Fibroblast of the conjunctiva (primary cell): ENCODE results near the gene TBC1D10B.

Experiments used
- DNase-seq: peaks from one replicate; pipeline ENCODE4 v3.0.0-alpha.2; 2010; ENCODE audit warnings: low read depth

Gene TBC1D10B

DNA sequence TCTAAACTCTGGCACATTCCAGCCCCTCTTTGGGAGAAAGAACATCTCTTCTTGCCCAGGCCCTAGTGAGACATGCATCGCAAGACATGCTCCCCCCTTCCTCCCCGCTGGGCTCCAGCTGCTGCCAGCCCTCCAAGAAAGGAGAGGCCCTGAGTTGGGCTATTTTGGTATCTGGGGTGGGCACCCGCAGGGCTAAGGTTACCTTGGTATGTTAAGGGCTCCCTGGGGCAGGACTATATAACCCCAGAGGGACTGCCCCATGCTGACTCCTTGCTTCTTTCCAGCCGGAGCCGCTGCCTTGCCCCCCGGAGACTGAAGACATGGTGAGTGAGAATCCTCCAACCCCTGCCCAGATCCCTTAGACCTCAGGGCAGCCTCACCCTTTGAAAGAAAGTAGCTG, 4.2 kb upstream of the TBC1D10B start, which contains the start of gene MYL11:
TSS of gene MYL11 (plus strand) at position 265 of the 400 bp plus-strand sequence. CDS start at position 321, 56 bp downstream.
- no peak for DNase-seq

DNA sequence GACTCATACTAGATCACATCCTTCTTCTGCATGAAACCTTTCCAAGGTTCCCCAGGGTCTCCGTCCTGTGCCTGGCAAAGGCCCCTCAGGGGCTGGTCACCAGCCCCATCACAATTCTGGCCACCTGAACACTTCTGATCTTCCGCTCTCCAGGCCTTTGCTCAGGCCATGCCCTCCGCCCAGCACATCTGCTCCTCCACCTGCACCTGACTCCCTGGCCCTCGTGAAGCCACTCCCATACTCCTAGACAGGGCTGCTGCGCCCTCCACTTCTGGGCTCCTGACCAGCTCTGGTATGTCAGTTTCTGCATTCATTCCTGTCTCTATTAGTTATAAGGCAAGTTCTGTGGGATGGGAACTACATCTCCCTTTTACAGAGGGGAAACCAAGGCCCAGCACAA, 2.4 kb upstream of the TBC1D10B start:
- no peak for DNase-seq

DNA sequence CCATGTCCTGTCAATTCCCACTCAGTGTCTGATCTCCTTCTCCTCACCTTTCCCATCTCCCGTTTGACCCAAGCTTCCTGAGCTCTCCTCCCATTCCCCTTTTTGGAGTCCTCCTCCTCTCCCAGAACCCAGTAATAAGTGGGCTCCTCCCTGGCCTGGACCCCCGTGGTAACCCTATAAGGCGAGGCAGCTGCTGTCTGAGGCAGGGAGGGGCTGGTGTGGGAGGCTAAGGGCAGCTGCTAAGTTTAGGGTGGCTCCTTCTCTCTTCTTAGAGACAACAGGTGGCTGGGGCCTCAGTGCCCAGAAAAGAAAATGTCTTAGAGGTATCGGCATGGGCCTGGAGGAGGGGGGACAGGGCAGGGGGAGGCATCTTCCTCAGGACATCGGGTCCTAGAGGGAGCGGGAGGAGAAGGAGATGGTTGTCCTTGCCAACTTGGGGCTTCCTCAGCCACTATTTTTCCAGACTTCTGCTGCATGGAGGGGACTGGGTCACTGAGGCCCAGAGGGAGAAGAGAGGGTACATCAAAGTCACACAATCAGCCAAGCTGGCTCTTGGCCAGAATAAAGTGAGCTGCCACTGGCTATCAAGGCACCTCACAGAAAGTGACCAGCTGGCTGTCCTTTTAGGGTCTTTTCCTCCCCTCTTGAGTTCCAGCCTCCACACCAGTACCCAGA, 1.9 kb upstream of the TBC1D10B start:
- DNase-seq, result no peak

DNA sequence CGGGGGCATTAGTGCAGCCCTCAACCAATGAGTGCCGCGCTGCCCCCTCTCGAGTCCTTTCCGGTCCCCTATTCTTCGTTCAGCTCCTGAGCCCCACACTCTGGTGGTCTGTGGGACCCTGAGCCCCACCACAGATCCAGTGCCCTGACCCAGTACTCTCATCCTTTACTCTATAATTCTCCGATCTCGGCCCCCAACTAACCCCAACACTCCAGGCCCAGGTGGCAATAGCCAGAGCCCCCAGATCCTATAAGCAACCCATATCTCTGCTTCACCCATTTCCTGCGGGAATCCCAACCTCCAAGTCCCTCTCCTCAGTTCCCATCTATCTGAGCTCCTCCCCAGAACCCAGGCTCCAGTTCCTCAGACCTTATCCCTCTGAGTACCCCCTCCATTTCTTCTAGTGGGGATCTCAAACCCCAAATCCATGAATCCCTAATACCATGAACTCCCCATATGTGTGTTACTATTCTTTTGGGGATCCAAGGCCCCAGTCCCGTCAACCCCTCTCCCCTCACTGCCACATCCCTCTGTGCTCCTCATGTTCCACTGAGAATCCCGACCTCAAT, 1.0 kb upstream of the TBC1D10B start:
- no peak for DNase-seq

DNA sequence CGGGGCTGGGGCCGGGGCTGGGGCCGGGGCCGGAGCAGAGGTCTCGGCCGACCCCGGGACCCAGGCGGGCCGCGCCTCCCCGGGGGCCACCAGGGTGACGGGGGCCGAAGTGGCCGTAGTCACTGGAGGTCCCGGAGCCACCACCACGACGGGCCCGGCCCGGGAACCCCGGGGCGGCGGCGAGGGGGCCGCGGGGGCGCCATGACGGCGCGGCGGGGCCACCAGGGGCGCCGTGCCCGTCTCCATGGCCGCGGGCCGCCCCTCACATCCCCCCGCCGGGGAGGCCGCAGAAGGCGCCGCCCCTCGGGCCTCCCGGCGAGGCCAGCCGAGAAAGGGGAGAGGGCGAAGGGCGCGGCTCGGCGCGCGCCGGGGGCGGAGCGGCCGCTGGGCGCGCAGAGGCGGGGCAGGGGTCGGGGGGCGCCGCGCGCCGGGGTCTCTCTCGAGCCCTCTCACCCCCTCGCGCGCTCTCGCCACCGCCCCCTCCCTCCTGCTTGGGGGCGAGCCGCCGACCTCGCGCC, 297 bp downstream of the TBC1D10B start:
- no peak for DNase-seq

DNA sequence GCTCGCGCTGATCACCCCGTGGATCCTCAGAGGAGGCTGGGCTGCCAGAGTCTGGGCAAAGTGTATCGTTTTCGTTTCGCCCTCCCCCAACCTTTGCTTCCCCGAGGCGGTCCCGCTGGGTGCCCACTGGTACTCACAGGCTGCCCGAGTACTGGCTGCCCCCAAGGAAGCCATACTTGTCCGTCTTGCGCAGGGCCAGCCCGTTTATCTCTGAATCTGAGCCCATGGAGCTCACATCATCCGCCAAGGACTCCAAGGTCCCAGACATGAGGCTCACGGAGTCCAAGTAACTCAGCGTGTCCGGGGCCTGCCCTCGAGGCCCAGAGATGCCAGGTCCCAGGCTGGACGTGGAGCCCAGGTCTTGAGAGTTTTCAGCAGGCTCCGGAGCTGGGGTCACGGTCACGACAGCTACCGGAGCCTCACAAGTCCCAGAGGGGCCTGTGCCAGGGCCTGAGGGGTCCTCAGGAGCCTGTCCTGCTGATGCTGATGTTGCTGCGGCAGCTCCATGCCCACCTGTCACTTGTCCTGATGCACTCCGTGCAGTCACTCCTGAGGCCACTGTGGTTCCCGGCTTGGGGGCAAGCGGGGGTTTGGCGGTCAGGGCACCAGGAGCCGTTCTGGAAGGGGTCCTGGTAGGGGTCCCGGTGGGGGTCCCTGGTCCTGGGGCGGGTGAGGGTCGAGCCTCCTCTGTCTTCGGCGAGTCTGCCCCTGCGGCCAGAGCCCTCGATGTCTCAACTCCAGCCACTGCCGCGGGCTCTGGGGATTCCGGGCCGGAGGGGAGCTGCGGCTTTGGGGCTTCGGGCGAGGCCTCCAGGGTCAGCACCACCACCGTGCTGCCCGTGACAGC, 980 bp downstream of the TBC1D10B start:
- DNase-seq, result no peak

DNA sequence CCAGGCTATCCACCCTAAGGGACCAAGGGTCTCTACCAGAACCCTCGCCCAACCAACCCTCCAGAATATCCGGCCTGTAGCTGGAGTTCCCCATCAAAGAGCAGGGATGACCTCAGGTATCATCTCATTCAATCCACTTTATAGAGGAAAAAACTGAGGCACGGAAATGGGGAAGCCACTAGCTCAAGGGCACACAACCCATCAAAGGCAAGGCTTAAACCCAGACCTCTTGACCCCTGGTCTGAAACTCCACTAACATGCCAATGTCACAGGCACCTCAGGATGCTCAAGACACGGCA, 1.6 kb downstream of the TBC1D10B start:
- no peak for DNase-seq

DNA sequence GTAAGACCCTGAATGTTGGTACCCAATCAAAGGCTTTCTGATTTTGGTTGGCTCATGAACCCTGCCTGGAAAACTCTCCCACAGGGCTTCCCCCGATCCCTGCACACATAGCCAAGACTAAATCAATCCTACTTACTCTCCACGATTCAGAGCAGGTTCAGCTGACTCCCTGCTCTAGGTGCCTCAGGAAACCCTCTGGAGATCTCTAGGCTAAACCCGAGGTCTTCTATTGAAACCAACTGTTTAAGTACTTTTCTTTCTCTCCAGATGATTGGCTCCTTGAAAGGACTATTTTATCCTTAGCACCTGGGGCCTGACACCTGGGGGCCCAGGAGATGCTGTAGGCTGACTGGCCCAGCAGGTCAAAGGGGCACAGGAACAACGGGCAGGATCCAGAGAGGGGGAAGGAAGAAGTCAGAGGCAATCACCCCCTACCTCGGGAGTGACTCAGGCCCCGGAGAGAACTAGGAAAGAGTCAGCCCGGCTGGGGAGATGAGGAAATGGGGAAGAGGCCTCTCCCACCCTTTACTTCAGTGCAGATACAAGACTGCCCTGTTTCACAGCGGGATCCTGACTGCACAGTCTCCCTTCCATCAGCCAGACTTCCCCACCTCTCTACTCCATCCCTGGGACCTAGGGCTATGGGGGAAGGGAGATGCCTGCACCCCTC, 2.0 kb downstream of the TBC1D10B start:
- DNase-seq, result no peak

DNA sequence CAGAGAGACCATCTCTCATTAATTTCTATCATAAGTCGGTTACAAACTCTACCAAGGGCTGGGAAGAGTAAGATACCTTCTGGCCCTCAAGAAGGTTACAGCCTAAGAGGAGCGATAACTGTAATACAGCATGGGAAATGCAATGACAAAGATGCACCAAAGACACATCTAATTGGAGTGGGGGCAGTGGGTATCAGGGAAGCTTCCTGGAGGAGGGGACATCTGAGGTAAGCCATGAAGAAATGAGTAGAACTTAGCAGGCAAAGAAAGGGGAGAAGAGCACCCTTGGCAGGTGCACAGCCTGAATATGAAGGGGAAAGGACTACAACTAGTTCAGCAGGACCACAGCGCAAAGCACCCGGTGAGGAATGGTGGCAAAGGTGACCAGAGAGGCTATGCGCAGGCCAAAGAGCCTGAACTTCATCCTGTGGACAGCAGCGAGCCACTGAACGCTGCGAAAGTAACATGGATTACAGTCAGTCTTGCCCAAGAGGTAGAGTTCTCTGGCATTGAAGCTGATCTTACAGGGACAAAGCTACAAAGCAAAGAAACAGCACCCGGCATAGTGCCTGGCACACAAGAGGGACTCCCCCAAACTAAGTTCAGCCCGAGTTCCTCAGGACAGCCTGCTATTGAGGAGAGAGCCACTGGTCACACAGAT, 2.8 kb downstream of the TBC1D10B start:
- no peak for DNase-seq

DNA sequence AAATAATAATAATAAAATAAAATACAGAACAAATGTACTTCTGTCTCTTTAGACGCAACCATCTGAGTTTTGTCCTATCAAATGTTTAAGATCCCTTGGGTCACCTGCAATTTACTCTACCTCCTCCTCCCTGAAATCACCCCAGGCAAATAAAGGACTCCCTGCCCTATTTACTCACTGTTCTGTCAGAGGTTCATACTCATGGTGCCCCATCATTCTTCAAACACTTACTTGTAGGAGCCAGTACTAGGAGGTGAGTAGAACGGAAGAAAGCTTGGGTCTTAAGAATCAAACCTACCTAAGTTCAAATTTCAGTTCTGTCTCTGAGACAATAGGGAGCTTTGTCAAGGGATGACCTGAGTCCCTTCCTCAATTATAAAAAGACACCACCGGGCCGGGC, 3.8 kb downstream of the TBC1D10B start:
- DNase-seq, result no peak

DNA sequence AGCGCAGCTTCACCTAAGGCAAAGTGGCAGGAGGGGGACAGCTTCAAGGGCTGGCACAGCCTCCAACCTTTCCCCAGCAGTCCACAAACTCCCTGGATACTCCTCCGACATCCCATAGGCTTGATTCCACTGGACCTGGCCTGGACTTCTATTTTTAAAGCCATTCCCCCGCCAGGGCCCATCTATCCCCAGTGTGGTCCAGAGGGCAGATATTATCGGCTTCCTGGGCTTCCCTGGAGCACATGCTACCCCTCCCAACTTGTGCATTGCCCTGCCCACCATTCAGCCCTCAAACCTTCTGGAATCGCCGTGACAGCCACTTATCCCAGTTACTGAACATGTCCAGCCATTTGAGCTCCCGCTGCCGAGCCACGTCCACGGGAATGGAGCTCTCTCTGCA, 5.1 kb downstream of the TBC1D10B start:
- no peak for DNase-seq

DNA sequence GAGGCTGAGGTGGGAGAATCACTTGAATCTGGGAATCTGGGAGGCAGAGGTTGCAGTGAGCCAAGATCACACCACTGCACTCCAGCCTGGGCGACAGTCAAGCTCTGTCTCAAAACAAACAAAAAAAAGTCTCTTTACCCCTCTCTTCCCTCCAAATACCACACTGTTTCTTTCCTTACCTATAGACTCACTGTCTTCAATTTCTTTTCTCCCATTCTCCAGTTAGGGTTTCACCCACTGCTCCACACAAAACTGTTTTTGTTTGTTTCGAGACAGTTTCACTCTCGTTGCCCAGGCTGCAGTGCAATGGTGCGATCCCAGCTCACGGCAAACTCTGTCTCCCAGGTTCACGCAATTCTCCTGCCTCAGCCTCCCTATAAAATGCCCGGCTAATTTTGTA, 9.1 kb downstream of the TBC1D10B start:
- no peak for DNase-seq

DNA sequence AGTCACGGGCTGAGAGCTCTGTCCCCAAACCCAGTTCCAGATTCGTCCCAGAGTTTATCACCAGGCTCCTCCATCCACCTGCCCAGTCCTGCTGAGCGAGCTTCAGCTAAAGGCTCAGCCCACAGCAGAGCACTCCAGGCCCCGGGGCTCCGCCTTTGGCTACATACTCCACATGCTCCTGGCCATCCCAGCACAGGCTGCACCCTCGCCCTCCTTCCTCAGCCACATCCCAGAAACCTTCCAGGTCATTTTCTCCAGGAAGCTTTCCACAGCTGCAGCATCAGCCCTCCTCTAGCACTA, 10.5 kb downstream of the TBC1D10B start:
- DNase-seq, result no peak

DNA sequence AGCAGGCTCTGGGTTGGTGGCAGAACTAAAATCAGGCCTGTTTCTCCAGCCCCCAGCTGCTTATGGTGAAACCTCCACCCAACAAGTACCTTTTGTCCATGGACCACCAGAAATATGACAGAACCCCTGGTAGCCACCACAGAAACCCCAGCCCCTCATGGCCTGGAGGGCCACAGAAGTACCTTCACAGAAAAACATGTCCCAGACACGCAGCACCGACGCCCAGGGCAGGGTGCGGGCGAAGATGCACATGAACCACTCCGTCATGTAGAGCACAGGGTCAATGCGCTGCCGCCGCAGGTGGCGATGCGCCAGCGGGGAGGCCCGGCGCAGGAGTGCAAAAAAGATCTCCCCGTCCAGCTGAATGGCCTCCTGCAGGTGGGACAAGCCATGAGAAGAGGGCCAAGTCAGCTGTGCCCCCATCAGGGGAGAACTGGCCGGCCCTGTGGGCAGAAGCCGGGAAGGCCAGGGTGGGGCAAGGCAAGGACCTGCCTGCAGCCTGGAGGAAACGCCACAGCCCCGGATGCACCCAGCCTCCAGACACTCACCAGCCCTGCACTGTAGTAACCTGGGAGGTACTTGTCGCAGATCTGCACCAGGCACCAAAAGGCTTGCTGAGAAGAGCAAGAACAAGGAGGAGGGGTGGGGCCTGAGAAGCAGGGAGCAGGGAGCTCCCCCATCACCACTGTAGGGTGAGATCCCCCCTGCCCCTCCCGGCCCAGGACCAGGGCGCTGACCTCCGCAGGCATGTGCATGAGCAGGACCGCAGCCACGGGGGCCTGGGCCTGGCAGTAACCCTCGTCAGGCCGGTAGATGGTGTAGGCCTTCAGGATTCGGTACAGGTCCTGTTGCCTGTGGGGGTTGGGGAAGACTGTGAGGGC, 11.1 kb downstream of the TBC1D10B start:
- DNase-seq, result no peak

DNA sequence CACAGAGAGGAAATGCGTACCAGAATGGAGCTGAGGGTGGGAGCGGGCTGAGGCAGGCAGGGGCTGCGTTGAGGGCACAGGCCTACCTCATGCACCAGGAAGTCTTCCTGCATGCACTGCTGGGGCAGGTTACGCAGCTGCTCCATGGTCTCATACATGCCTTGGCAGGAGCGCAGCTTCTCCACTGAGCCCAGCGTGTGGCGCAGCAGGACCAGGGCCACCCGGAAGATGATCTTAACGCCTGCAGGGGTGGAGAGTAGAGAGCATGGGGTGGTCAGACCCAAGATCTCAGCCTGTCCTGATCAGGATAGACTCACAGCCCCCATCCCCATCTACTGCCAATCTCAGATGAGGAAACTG, 11.7 kb downstream of the TBC1D10B start:
- DNase-seq, result no peak

DNA sequence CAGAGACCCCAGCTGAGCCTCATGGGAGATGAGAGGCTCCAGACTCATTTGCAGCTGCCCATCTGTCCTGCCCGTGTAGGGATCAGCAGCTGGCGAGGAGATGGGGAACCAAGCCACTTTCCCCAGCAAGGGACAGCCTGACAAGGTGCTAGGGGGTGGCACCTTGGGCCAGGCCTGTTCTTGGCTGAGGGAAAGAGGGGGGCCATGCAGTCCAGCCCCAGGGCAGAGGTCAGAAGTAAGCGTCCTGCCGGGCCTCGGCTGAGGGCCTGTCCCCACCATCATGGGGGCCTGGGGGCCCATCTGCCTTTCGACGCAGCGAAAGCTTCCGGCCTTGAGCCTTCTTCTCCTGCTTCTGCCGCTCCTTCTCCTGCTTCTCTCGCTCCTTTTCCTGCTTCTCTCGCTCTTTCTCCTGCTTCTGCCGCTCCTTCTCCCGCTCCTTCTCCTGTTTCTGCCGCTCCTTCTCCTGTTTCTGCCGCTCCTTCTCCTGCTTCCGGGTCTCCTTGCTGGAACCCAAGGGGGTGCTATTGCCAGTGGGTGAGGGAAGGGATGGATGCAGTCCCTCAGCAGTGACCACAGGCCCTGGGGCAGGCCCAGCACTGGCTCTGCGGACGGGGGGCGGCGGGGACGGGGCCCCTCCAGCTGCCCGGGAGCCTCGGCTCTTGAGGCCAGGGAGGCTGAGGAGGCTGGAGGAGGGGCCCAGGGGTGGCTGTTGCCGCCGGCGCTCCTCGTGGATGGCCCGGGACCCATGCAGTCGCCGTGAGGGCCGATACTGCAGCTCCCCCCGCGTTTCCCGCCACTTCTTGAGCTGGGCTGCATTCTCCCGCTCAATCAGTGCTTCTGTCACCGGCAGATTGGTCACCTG, 12.3 kb downstream of the TBC1D10B start:
- DNase-seq, result no peak

DNA sequence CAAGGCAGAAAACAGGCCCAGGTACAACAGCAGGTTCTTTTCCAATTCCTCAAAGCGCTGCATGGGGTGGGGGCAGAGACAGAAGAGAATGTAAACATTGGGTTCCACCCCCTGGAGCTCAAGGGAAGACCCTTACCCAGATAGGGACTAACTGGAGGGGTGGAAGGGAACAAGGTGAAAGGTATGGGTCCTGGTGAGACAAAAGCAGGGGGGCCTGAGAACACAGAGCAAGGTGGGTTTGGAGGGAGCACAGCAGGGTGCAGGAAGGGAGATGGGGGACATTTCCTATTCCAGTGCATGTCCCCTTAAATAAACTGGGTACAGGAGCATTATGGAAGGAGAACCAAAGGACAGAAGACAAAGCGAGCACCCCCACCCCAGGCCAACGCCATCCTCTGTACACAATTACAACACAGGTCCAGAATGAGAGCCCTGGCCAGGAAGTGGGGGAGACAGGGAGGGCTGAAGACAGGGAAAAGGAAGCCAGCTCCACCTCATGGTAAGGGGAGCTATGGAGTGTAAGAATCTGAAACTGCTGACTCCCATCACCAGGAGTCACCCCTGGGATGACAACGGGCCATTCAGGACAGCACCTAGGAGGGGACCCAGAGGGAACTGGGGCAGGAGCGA, 13.1 kb downstream of the TBC1D10B start:
- DNase-seq, result no peak

DNA sequence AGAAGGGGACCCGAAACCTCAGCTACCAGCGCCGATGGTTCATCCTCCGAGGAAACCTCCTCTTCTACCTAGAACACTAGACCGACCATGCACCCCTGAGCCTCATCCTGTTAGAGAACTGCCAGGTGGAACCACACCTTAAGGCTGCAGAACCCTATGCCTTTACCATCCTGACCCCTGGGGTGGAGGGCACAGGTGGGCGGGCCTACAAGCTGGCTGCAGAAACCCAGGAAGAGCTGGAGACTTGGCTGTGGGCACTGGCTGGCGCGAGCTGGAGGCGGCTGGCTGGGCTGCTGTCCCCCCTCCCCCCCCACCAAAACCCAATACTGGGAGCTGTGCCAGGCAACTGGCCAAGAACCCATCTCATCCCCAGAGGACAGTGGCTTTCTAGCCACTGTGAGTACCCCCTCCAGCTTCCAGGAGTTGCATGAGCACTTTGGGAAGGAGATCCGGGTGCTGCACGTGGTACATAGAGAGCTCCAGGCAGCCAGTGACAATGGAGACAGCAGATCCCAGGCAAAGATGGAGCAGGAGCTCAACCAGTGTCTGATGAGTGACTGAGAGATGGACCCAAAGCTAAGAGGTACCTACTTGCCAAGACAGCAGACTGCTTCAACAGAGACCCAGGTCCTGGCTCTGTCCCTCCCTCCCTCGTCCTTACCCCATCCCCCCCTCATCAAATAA, 13.8 kb downstream of the TBC1D10B start:
- no peak for DNase-seq

DNA sequence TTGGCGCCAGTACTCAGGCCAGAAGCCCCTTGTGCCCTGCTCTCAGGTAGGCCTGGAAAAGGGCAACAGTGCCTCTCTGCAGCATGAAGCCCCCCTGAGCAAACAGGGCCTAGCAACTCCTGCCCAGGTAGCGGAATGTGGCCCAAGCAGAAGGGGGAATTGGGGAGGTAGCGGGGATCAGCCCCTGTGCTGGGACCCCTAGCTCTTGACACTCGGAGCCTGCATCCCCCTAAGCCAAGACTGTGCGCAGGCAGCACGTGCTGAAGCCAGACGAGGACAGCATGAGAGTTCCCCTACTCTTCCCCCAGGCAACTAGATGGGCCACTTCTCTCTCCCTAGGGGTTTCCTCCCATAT, 14.4 kb downstream of the TBC1D10B start:
- no peak for DNase-seq
